ENCODE measurements around the gene CBX3.
A peak's percentile ranks its signal among the peaks of the same experiment; 100 is the strongest.

The CBX3 gene

GRCh38 chr7:26195867-26196657 is 5.5 kb upstream of the CBX3 start:
- H3K4me3 ChIP-seq (replicated peaks; ENCODE audit: low read depth, low read length), result peak overlapping the region; percentile 87

GRCh38 chr7:26197153-26198115 is 4.1 kb upstream of the CBX3 start:
- no peak for DNase-seq (ENCODE audit: extremely low read depth, low read depth)
- peak overlapping the region; percentile 87 for H3K4me3 ChIP-seq (replicated peaks; ENCODE audit: low read depth, low read length)
- TF ChIP-seq, protein P1, sequence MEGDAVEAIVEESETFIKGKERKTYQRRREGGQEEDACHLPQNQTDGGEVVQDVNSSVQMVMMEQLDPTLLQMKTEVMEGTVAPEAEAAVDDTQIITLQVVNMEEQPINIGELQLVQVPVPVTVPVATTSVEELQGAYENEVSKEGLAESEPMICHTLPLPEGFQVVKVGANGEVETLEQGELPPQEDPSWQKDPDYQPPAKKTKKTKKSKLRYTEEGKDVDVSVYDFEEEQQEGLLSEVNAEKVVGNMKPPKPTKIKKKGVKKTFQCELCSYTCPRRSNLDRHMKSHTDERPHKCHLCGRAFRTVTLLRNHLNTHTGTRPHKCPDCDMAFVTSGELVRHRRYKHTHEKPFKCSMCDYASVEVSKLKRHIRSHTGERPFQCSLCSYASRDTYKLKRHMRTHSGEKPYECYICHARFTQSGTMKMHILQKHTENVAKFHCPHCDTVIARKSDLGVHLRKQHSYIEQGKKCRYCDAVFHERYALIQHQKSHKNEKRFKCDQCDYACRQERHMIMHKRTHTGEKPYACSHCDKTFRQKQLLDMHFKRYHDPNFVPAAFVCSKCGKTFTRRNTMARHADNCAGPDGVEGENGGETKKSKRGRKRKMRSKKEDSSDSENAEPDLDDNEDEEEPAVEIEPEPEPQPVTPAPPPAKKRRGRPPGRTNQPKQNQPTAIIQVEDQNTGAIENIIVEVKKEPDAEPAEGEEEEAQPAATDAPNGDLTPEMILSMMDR (IDR thresholded peaks at IDR 0.05; ENCODE audit: low read depth, low read length, missing control alignments), result no peak

More at GRCh38 chr7:26195867-26196657, 5.5 kb upstream of the CBX3 start:
- TF ChIP-seq, protein P1 (IDR thresholded peaks at IDR 0.05; ENCODE audit: low read depth, low read length, missing control alignments), result no peak
- no peak for DNase-seq (ENCODE audit: extremely low read depth, low read depth)

GRCh38 chr7:26198133-26198780 is 3.3 kb upstream of the CBX3 start:
- DNase-seq (ENCODE audit: extremely low read depth, low read depth), result no peak
- peak overlapping the region; percentile 87 for H3K4me3 ChIP-seq (replicated peaks; ENCODE audit: low read depth, low read length)
- TF ChIP-seq, protein P1 (IDR thresholded peaks at IDR 0.05; ENCODE audit: low read depth, low read length, missing control alignments), result peak; percentile 47

DNA sequence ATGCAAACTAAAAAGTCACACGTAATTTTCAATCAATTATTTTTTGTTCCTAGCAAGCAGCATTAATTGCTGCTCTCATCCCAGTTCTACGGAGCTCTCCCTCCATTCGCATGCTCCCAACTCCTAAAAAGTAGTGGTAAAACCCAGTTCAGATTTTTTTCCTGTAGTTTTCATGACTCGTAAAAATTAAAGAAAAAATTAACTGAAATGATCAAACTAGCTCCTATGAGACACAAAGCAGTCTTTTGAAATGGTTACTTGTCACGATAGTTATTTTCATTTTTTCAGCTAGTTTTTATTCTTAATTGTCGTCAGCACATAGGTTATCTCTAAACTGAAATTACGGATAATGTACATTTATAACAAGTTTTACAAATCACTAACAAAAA is 2.8 kb upstream of the CBX3 start:
- DNase-seq (ENCODE audit: extremely low read depth, low read depth), result no peak

GRCh38 chr7:26199301-26200037 is 2.1 kb upstream of the CBX3 start:
- TF ChIP-seq, protein P1 (IDR thresholded peaks at IDR 0.05; ENCODE audit: low read depth, low read length, missing control alignments), result no peak
- DNase-seq (ENCODE audit: extremely low read depth, low read depth), result no peak
- peak overlapping the region; percentile 87 for H3K4me3 ChIP-seq (replicated peaks; ENCODE audit: low read depth, low read length)

More for the DNA sequence above, 2.8 kb upstream of the CBX3 start:
- TF ChIP-seq, protein P1 (IDR thresholded peaks at IDR 0.05; ENCODE audit: low read depth, low read length, missing control alignments), result no peak
- peak overlapping the region; percentile 87 for H3K4me3 ChIP-seq (replicated peaks; ENCODE audit: low read depth, low read length)

GRCh38 chr7:26200038-26200443 is 1.5 kb upstream of the CBX3 start:
- DNase-seq (ENCODE audit: extremely low read depth, low read depth), result no peak
- TF ChIP-seq, protein P1 (IDR thresholded peaks at IDR 0.05; ENCODE audit: low read depth, low read length, missing control alignments), result no peak

More at GRCh38 chr7:26200038-26200443, 1.5 kb upstream of the CBX3 start:
- peak overlapping the region; percentile 87 for H3K4me3 ChIP-seq (replicated peaks; ENCODE audit: low read depth, low read length)
